Ascending aorta (tissue), 2 donors: Measurements from ENCODE around the gene OR13J1. TPM values are rescaled to one million over a fixed set of nuclear protein-coding genes. Genes with fewer than 3 reads are reported as not detected.
A peak's percentile ranks its signal among the peaks of the same experiment; 100 is the strongest.

Experiments
- DNase-seq, 2 donors: peaks; one replicate each; pipeline ENCODE4 v3.0.0-alpha.2; 2019; ENCODE audit warnings: low spot score in 2 of 2
- H3K27ac ChIP-seq, 2 donors: fragments of 200-600 bp; sonication (generic); one replicate each; pipeline ENCODE4 v1.5.1; 2016 to 2017; ENCODE audit warnings: mild to moderate bottlenecking in 1 of 2
- H3K27me3 ChIP-seq: fragments of 200-600 bp; sonication (generic); one replicate; pipeline ENCODE4 v1.5.1; 2017
- H3K36me3 ChIP-seq, 2 donors: fragments of 200-600 bp; sonication (generic); one replicate each; pipeline ENCODE4 v1.5.1; 2016
- H3K4me1 ChIP-seq, 2 donors: fragments of 200-600 bp; sonication (generic); one replicate each; pipeline ENCODE4 v1.5.1; 2016 to 2017; ENCODE audit warnings: mild to moderate bottlenecking in 1 of 2
- H3K4me3 ChIP-seq, 2 donors: fragments of 200-600 bp; sonication (generic); one replicate each; pipeline ENCODE4 v1.5.1; 2016 to 2017; ENCODE audit warnings: mild to moderate bottlenecking in 1 of 2
- H3K9me3 ChIP-seq, 2 donors: fragments of 200-600 bp; sonication (generic); one replicate each; pipeline ENCODE4 v1.5.1; 2016
- CTCF ChIP-seq, 3 experiments: fragments of 200-600 bp in 2 of 3; fragments of 450-650 bp in 1 of 3; sonication (generic) in 2 of 3; IDR thresholded peaks; one replicate each; pipeline ENCODE4 v1.5.1; 2016 to 2019; ENCODE audit warnings: antibody characterized with exemption in 3 of 3, mild to moderate bottlenecking in 1 of 3, moderate library complexity in 1 of 3
- intact Hi-C: fragments of 100-400 bp; cut with DNase I; formaldehyde crosslinking; loops from one replicate; pipeline ENCODE4 v1.15.1; 2023
- total RNA-seq: library from RNA; depleted of rRNA; stranded (reverse); fragments of >200 nt; gene quantifications from one replicate; pipeline ENCODE4 v1.1.0, GENCODE V29; 2016

The OR13J1 gene
- total RNA-seq, 1 donor from 2014 or later, result not detected

GRCh38 chr9:35840881-35841644 is 29.1 kb downstream of the OR13J1 start:
- intact Hi-C loops, result no loop called here
- no peaks in the 10 kb centered on the region for H3K9me3 ChIP-seq
- no peak for TF ChIP-seq CTCF (IDR thresholded peaks at IDR 0.05)
- H3K27me3 ChIP-seq, result no peaks in the 10 kb centered on the region
- H3K4me3 ChIP-seq, result no peak overlapping the region
- no peak overlapping the region for H3K27ac ChIP-seq
- H3K36me3 ChIP-seq, result peaks cover 0 to 6% of the 10 kb centered on the region in 2 donors
- DNase-seq, result no peak
- H3K4me1 ChIP-seq, result peaks cover 0 to 17% of the 10 kb centered on the region in 2 donors

GRCh38 chr9:35839926-35840325 is 30.3 kb downstream of the OR13J1 start:
- Histone ChIP-seq H3K4me1 (peaks cover 0 to 13% of the 10 kb centered on the region in 2 donors), H3K4me3 (no peak overlapping the region), H3K36me3 (peaks cover 0 to 6% of the 10 kb centered on the region in 2 donors), H3K27me3 (no peaks in the 10 kb centered on the region), H3K27ac (no peak overlapping the region), H3K9me3 (no peaks in the 10 kb centered on the region)
- no peak for DNase-seq
- intact Hi-C loops, result no loop called here
- TF ChIP-seq CTCF (IDR thresholded peaks at IDR 0.05), result no peak

- Histone ChIP-seq H3K4me3 (no peak overlapping the region), H3K9me3 (no peaks in the 10 kb centered on the region), H3K4me1 (peaks cover 0 to 10% of the 10 kb centered on the region in 2 donors), H3K27me3 (no peaks in the 10 kb centered on the region), H3K36me3 (no peaks in the 10 kb centered on the region), H3K27ac (no peak overlapping the region)
- TF ChIP-seq CTCF (IDR thresholded peaks at IDR 0.05), result no peak
- intact Hi-C loops, result no loop called here
- no peak for DNase-seq
Observed at GRCh38 chr9:35836595-35836994, 33.6 kb downstream of the OR13J1 start.

GRCh38 chr9:35835766-35836165 is 34.4 kb downstream of the OR13J1 start:
- intact Hi-C loops, result no loop called here
- Histone ChIP-seq H3K27me3 (no peaks in the 10 kb centered on the region), H3K27ac (peak overlapping the region in 1 of 2 donors; percentile 12), H3K9me3 (no peaks in the 10 kb centered on the region), H3K4me1 (peaks cover 0 to 16% of the 10 kb centered on the region in 2 donors), H3K4me3 (no peak overlapping the region), H3K36me3 (no peaks in the 10 kb centered on the region)
- DNase-seq, result no peak
- TF ChIP-seq CTCF (IDR thresholded peaks at IDR 0.05), result no peak

- Histone ChIP-seq H3K9me3 (no peaks in the 10 kb centered on the region), H3K36me3 (no peaks in the 10 kb centered on the region), H3K4me3 (no peak overlapping the region), H3K27ac (peak overlapping the region in 1 of 2 donors; percentile 12), H3K27me3 (no peaks in the 10 kb centered on the region), H3K4me1 (peaks cover 0 to 20% of the 10 kb centered on the region in 2 donors)
- intact Hi-C loops, result no loop called here
- DNase-seq, result no peak
- no peak for TF ChIP-seq CTCF (IDR thresholded peaks at IDR 0.05)
Observed at GRCh38 chr9:35835216-35835632, 35.0 kb downstream of the OR13J1 start.
